Measurements from ENCODE around the gene TACC3.

The TACC3 gene

GRCh38 chr4:1684506-1685234 lies 36.7 kb upstream of the TACC3 start:
- ChIA-PET POLR2A (interaction anchor here (0.6 to 1.5 kb wide), 3 partner anchors 8 to 36 kb away, joined by 3 to 5 read pairs (median 3); no protein-coding TSS in a partner anchor), CTCF (interaction anchor here (1.2 kb wide), 1 partner anchor 9 kb away, joined by 5 read pairs; no protein-coding TSS in a partner anchor)
- DNase-seq (ENCODE audit: extremely low spot score) = peak; percentile 98
- TF ChIP-seq ELF4 (IDR thresholded peaks at IDR 0.05) (no peak), FOXM1 (IDR thresholded peaks at IDR 0.05; ENCODE audit: borderline replicate concordance) (no peak), CTBP1 (IDR thresholded peaks at IDR 0.05; ENCODE audit: borderline replicate concordance) (no peak), SUZ12 (IDR thresholded peaks at IDR 0.05) (no peak), ARNT (IDR thresholded peaks at IDR 0.05) (no peak), SP1 (IDR thresholded peaks at IDR 0.05) (no peak), FOXA1 (IDR thresholded peaks at IDR 0.05) (no peak), ZNF384 (IDR thresholded peaks at IDR 0.05) (no peak), L3MBTL2 (conservative IDR thresholded peaks at IDR 0.05) (no peak), BHLHE40 (IDR thresholded peaks at IDR 0.05; ENCODE audit: borderline replicate concordance) (no peak), PKNOX1 (IDR thresholded peaks at IDR 0.05) (no peak), NFRKB (IDR thresholded peaks at IDR 0.05) (no peak), TARDBP (IDR thresholded peaks at IDR 0.05) (no peak), LEF1 (IDR thresholded peaks at IDR 0.05; ENCODE audit: borderline replicate concordance) (no peak), HDGF (IDR thresholded peaks at IDR 0.05; ENCODE audit: borderline replicate concordance) (no peak)

GRCh38 chr4:1685235-1686150 lies 35.8 kb upstream of the TACC3 start:
- no peak for DNase-seq (ENCODE audit: extremely low spot score)
- ChIA-PET POLR2A (interaction anchor here (1.6 kb wide), 1 partner anchor 27 kb away, joined by 5 read pairs; the partner anchor contains the start of gene SLBP), CTCF (interaction anchor here (1.2 kb wide), 1 partner anchor 8 kb away, joined by 5 read pairs; no protein-coding TSS in a partner anchor)

GRCh38 chr4:1686440-1687036 lies 34.8 kb upstream of the TACC3 start:
- ChIA-PET POLR2A (interaction anchor here (1.6 kb wide), 1 partner anchor 26 kb away, joined by 5 read pairs; the partner anchor contains the start of gene SLBP), CTCF (interaction anchor here (0.7 kb wide), 1 partner anchor 90 kb away, joined by 5 read pairs; no protein-coding TSS in a partner anchor)
- no peak for TF ChIP-seq SP1 (IDR thresholded peaks at IDR 0.05)
- TF ChIP-seq PKNOX1 (IDR thresholded peaks at IDR 0.05) = no peak
- TF ChIP-seq SUZ12 (IDR thresholded peaks at IDR 0.05) = no peak
- no peak for TF ChIP-seq FOXK2 (IDR thresholded peaks at IDR 0.05)
- no peak for TF ChIP-seq FOXA1 (IDR thresholded peaks at IDR 0.05)
- TF ChIP-seq NFRKB (IDR thresholded peaks at IDR 0.05) = no peak
- TF ChIP-seq ZNF384 (IDR thresholded peaks at IDR 0.05) = no peak
- no peak for TF ChIP-seq BHLHE40 (IDR thresholded peaks at IDR 0.05; ENCODE audit: borderline replicate concordance)
- TF ChIP-seq ELF4 (IDR thresholded peaks at IDR 0.05) = no peak
- no peak for DNase-seq (ENCODE audit: extremely low spot score)

More at GRCh38 chr4:1685235-1686150, 35.8 kb upstream of the TACC3 start:
- no peak for TF ChIP-seq ARNT (IDR thresholded peaks at IDR 0.05)
- no peak for TF ChIP-seq FOXK2 (IDR thresholded peaks at IDR 0.05)
- TF ChIP-seq FOXM1 (IDR thresholded peaks at IDR 0.05; ENCODE audit: borderline replicate concordance) = no peak
- TF ChIP-seq BHLHE40 (IDR thresholded peaks at IDR 0.05; ENCODE audit: borderline replicate concordance) = no peak
- TF ChIP-seq L3MBTL2 (conservative IDR thresholded peaks at IDR 0.05) = no peak
- no peak for TF ChIP-seq FOXA1 (IDR thresholded peaks at IDR 0.05)
- TF ChIP-seq CTBP1 (IDR thresholded peaks at IDR 0.05; ENCODE audit: borderline replicate concordance) = no peak
- TF ChIP-seq ZNF384 (IDR thresholded peaks at IDR 0.05) = no peak
- no peak for TF ChIP-seq PKNOX1 (IDR thresholded peaks at IDR 0.05)
- TF ChIP-seq NFRKB (IDR thresholded peaks at IDR 0.05) = no peak
- no peak for TF ChIP-seq SUZ12 (IDR thresholded peaks at IDR 0.05)
- TF ChIP-seq TARDBP (IDR thresholded peaks at IDR 0.05) = no peak
- TF ChIP-seq LEF1 (IDR thresholded peaks at IDR 0.05; ENCODE audit: borderline replicate concordance) = no peak
- no peak for TF ChIP-seq ELF4 (IDR thresholded peaks at IDR 0.05)
- no peak for TF ChIP-seq HDGF (IDR thresholded peaks at IDR 0.05; ENCODE audit: borderline replicate concordance)
- no peak for TF ChIP-seq SP1 (IDR thresholded peaks at IDR 0.05)

GRCh38 chr4:1690698-1691097 lies 30.6 kb upstream of the TACC3 start:
- TF ChIP-seq TARDBP (IDR thresholded peaks at IDR 0.05) = no peak
- TF ChIP-seq FOXA1 (IDR thresholded peaks at IDR 0.05) = no peak
- TF ChIP-seq SP1 (IDR thresholded peaks at IDR 0.05) = no peak
- TF ChIP-seq ZNF384 (IDR thresholded peaks at IDR 0.05) = no peak
- TF ChIP-seq NFRKB (IDR thresholded peaks at IDR 0.05) = no peak
- no peak for TF ChIP-seq ARNT (IDR thresholded peaks at IDR 0.05)
- TF ChIP-seq FOXK2 (IDR thresholded peaks at IDR 0.05) = no peak
- no peak for TF ChIP-seq CTBP1 (IDR thresholded peaks at IDR 0.05; ENCODE audit: borderline replicate concordance)
- TF ChIP-seq PKNOX1 (IDR thresholded peaks at IDR 0.05) = no peak
- no peak for TF ChIP-seq HDGF (IDR thresholded peaks at IDR 0.05; ENCODE audit: borderline replicate concordance)
- TF ChIP-seq ELF4 (IDR thresholded peaks at IDR 0.05) = no peak
- no peak for TF ChIP-seq LEF1 (IDR thresholded peaks at IDR 0.05; ENCODE audit: borderline replicate concordance)
- no peak for TF ChIP-seq BHLHE40 (IDR thresholded peaks at IDR 0.05; ENCODE audit: borderline replicate concordance)
- no peak for TF ChIP-seq L3MBTL2 (conservative IDR thresholded peaks at IDR 0.05)
- no peak for TF ChIP-seq SUZ12 (IDR thresholded peaks at IDR 0.05)
- no peak for TF ChIP-seq FOXM1 (IDR thresholded peaks at IDR 0.05; ENCODE audit: borderline replicate concordance)
- ChIA-PET CTCF (interaction anchor here (4.2 kb wide), 1 partner anchor 37 kb away, joined by 110 read pairs; no protein-coding TSS in a partner anchor), POLR2A (interaction anchor here (0.9 to 4.5 kb wide), 2 partner anchors 13 to 29 kb away, joined by 4 to 31 read pairs; partner anchors contain the start of genes TACC3 and TMEM129)
- no peak for DNase-seq (ENCODE audit: extremely low spot score)

Measured in HEK293T (cell line).